GM21367 (cell line): Measurements from ENCODE around the gene TP53AIP1.
"Not testable (repeated sequence)": the region's sequence is repeated elsewhere in the genome, so short reads cannot be mapped to it uniquely, and the experiment has no call there.

Experiments
- ATAC-seq: cut with Tn5 transposase; IDR thresholded peaks from one replicate; pipeline ENCODE4 v1.9.1; 2021; ENCODE audit not compliant: unreplicated experiment

The TP53AIP1 gene

GRCh38 chr11:128926000-128926399, 16.7 kb downstream of the TP53AIP1 start:
- ATAC-seq = no peak

GRCh38 chr11:128925250-128925600, 17.4 kb downstream of the TP53AIP1 start:
- no peak for ATAC-seq

DNA sequence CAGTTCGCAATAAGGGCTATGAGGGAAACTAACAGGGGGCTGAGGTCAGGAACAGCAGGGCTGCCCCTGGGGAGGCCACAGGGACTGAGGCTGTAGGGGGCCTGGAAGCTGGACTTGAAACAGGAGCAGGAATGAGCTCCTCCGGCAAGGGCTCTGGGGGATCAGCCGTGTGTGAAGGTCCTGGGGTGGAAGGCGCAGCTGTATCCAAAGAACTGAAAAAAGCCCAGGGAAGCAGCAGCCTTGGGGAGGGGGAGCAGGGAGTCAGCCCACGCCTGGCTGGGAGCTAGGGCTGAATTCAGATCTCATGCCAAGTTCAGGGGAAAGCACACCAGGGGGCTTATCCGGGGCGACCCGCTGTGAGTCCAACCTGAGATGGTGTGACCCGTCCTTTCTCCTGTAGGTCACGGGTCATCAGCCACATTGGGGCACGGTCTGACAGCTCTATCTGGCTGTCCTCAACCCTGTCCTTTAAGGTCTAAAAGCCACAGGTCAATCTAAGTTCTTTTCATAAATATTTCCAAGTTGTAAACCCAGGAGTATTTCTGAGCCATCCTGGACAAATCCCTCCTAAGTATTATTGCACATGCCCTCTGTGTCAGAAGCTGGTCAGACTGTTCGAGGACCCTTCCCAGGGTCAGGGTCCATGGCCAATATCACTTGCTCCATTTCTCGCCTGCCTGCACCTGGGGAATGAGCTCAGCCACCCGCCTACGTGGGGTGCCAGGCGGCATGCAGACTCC, 18.0 kb downstream of the TP53AIP1 start:
- no peak for ATAC-seq

- ATAC-seq = no peak
These were observed 18.6 kb downstream of the TP53AIP1 start for GRCh38 chr11:128924104-128924503.

GRCh38 chr11:128921793-128922192, 20.9 kb downstream of the TP53AIP1 start:
- ATAC-seq = no peak

DNA sequence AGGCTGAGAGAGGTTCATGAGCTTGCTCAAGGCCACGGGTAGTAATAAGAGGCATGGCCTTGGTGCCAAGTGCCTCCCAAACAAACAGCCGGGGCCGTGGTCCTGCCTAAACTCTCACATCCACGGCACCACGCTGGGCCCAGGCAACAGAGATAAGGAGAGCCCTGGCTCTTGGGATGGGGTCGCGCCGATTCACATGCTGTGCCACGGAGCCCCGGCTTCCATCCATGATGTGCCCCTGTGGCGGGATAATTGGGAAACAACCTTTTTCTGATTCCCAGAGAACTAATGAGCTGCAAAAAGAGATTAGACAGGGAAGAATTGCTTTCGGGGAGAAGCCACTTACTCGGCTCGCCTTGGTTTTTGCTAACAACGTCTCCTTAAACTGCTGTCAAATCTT, 22.0 kb downstream of the TP53AIP1 start:
- no peak for ATAC-seq

DNA sequence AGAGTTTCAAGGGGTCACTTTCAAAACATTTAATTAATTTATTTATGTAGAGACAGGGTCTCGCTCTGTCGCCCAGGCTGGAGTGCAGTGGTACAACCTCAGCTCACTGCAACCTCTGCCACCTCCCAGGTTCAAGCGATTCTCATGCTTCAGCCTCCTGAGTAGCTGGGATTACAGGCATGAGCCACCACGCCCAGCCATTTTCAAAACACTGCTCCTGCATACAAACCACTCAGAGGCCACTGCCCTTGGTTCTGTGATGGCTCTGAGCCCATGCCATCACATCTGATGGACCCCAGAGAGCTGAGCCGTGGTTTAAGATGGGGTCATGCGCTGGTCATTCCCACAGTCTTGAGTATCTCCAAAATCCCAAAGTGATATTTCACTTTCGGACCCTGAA, 23.0 kb downstream of the TP53AIP1 start:
- not testable (repeated sequence) for ATAC-seq

GRCh38 chr11:128919216-128919615, 23.5 kb downstream of the TP53AIP1 start:
- no peak for ATAC-seq

- no peak for ATAC-seq
These were observed 25.4 kb downstream of the TP53AIP1 start for GRCh38 chr11:128917144-128917724.

GRCh38 chr11:128916681-128917080, 26.0 kb downstream of the TP53AIP1 start:
- ATAC-seq = no peak

DNA sequence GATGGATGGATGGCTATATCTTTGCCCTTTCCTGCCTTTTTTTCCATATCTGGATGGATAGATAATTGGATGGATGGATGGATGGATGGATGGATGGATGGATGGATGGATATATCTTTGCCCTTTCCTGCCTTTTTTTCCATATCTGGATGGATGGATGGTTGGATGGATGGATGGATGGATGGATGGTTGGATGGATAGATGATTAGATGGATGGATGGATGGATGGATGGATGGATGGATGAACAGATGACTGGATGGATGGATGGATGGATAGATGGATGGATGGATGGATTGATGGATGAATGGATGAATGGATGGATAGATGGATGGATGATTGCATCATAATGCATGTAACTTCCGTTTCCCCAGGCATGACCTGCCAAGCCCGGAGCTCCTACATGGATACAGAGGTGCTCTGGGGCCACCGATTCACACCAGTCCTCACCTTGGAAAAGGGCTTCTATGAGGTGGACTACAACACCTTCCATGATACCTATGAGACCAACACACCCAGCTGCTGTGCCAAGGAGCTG, 26.6 kb downstream of the TP53AIP1 start:
- ATAC-seq = no peak

DNA sequence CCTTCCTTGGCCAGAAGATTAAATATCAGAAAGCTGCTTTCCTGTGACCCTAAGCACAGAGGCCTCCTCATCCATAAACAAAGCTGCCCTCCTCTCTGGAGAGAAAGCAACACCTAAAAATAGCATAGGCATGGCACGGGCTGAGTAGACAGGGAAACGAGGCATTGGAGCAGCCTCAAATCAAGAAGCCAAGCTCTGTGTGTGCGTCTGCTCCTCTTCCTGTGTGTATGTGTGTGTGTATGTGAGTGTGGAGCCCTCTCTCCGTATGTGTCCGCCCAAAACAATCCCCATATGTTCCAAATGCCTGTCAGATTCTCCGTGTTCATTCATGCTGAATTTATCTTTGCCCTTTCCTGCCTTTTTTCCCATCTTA, 27.5 kb downstream of the TP53AIP1 start:
- no peak for ATAC-seq

DNA sequence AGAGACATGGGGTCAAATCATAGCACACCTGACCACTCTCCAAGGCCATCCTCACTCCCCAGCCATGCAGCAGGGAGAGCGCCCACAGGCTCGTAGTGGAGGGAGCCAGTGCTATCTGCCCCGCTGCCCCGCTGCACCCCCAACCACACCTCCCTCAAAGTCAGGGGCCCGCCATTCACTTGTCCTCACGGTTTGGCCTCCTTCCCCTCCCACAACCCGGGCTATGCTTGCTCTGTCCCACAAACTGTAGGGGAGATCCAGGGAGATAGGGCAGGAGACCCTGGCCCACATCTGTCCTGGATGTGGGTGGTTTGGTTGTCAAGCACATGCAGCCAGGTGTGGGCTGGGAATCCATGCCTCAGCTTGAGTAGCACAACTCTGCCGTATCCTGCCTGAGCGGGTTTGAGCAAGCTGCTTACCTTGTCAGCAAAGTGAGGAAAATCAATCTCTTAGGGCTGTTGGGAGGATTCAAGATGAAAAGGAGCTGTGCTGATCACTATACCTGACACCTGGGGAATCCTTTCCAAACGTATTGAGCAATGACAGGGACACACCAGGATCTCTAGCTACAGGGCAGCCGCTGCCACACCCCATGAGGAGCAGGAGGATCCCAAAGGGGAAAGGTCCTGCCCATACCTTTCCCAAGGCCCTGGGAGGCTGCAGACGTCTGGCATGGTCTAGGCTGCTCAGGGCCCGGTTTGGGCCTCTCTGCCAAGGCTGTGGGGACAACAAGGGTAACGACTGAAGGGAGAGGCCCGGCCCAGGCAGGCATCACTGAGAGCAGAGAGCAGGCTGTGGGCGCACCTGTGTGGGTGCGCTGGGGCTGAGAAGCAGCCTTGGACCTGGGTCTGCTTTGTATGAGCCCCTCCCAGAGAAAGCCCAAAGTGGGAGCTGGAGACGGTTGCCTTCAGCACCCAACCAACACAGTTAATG, 28.2 kb downstream of the TP53AIP1 start:
- no peak for ATAC-seq

GRCh38 chr11:128913806-128914205, 28.9 kb downstream of the TP53AIP1 start:
- no peak for ATAC-seq

GRCh38 chr11:128911701-128912100, 31.0 kb downstream of the TP53AIP1 start:
- no peak for ATAC-seq

GRCh38 chr11:128911239-128911638, 31.4 kb downstream of the TP53AIP1 start:
- no peak for ATAC-seq

DNA sequence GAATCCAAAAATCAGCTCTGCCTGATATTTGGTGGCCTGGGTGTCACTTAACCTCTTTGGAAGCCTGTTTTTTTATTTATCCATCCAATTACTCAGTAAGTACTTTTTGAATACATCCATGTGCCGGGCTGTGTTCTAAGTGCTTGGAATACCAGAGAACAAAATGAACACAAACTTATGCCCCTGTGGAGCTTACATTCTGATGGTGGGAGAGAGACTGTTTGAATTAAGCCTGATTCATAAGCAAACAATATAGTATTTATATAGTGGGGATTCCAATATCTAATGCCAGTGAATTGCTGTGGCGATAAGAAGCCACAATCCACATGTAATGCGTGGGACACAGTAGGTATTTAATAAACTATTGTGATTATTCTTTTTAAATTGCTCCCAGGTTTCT, 32.1 kb downstream of the TP53AIP1 start:
- ATAC-seq = no peak

DNA sequence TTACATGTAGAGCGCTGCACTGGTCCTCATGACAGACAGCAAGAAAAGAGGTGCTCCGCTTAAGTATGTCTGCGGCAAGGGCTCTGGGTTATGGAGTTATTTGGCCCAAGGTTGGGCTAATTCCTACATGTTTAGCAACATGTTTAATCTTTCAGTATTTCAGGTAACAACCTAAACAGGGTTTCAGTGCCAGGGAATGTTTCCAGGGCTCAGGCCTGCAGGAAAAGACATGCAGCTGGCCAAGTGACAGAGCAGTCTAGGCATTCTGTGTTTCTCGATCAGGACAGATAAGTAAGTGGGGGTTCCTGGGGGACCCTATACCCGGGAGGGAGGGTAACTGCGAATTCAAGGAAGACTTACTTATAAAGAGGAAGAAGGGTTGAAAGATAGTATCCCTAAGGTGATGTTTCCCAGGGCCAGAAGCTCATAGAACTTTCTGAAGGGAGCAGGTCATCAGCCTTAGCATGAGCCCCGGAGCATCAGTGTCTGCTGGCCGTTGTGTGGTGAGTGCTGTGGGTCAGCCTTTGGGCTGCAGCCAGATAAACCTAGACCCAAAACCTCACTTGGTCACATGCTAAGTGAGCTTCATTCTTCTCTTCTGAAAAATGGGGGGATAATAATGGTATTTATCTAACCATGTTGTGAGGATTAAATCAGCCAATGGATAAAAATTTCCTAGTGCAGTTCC, 33.1 kb downstream of the TP53AIP1 start:
- no peak for ATAC-seq

- no peak for ATAC-seq
These were observed 34.1 kb downstream of the TP53AIP1 start for GRCh38 chr11:128908391-128909246.

DNA sequence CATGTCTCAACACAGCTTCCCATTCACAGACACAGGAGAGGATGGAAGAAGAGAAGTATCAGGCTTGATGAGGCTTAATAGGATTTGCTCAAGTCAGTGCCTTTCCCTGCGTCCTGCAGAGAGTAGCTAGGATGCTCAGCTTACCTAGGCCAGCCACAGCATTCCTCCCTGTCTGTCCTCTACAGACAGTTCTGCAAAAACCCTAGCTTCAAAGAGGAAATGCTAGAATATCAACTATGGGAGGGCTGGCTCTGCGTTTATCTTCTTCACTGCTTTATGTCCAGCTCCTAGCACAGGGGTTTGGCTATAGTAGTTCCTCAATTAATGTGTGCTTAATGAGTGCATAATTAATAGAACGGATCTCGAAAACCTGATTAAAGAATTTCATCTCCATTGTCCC, 35.1 kb downstream of the TP53AIP1 start:
- ATAC-seq = no peak
